22Rv1 (cell line): Measurements from ENCODE around the gene ELOVL3.

Source experiments
- H3K27ac ChIP-seq: fragments of 450-650 bp; 2 replicates; pipeline ENCODE4 v1.5.1; 2017
- CTCF ChIP-seq: fragments of 450-650 bp; IDR thresholded peaks from 2 replicates; pipeline ENCODE4 v1.5.1; 2017; ENCODE audit warnings: mild to moderate bottlenecking
- ZFX ChIP-seq: fragments of 450-650 bp; IDR thresholded peaks from 2 replicates; pipeline ENCODE4 v1.6.1; 2017; ENCODE audit warnings: antibody characterized with exemption, borderline replicate concordance

The ELOVL3 gene

DNA sequence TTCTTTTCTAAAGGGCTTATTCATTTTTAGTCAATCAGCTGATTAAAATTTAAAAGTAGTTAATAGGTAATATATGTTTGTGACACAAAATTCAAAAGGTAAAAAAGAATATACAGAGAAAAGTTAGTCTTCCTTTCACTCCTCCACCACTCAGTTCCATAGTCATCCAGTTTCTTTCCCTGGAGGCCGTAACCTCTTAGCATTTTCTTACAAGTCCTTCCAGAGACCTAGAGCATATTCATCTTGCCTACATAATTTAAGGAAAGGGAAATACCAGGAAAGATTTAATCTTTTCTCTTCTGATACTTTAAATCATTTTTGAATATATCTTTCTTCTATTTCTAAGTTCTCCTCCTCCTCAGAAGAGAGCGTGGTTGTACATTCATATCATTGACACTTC is 29.3 kb downstream of the ELOVL3 start:
- TF ChIP-seq CTCF (no peak), ZFX (no peak)
- H3K27ac ChIP-seq: no peak overlapping the region

- no peak overlapping the region for H3K27ac ChIP-seq
- no peak for TF ChIP-seq ZFX
- TF ChIP-seq CTCF: no peak
Observed at GRCh38 chr10:102261196-102261595, 35.1 kb downstream of the ELOVL3 start.

- TF ChIP-seq ZFX: no peak
Observed at GRCh38 chr10:102261842-102262241, 35.7 kb downstream of the ELOVL3 start.

DNA sequence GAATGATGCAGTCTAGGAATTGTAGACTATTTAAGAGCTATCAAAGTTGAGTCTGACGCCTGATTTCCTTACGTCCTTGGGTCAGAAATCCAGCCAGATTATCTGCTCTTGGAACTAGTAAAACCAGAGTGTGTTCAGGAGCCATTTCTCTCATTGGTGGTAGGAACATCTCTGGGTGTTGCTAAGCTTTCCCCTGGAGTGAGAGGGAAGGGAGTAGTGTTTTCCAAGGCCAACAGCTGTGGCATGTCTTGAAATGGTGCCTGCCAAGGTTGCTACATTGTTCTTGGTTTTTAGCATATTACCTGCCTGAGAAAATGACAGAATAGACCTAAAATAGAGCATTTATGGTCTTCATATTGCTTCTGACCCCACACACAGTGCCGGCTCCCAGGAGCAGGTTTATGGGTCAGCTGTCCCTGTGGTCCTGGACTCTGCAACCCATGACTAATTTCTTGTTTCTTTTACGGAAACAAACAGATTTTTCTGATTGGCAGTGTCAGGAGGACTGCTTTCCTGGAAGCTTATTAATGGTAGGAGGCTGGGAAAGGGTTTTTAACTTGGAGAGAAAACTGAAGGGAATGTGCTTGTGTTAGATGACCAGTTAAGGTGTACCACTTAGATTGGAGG is 36.8 kb downstream of the ELOVL3 start:
- H3K27ac ChIP-seq: no peak overlapping the region
- TF ChIP-seq ZFX: no peak

More at GRCh38 chr10:102261842-102262241, 35.7 kb downstream of the ELOVL3 start:
- no peak overlapping the region for H3K27ac ChIP-seq

DNA sequence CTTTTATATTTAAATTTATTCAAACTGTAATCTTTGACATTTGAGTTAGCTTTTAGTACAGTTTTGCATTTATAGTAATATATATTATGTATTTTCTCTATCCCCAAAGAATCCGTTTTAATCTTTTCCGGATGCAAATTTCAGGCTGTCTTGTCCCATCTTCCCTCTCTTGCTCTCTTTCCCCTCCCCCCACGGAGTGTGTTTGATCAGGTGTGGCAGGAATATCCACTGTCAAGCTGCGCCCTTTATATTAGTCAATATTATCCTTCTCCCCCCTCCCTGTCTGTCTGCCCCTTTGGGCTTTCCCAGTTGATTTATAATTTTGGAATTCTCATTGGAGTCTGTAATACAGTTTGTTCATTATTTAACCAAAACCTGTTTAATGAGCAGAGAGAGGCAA is 38.3 kb downstream of the ELOVL3 start:
- TF ChIP-seq ZFX (no peak), CTCF (no peak)
- H3K27ac ChIP-seq: no peak overlapping the region

- H3K27ac ChIP-seq: no peak overlapping the region
- no peak for TF ChIP-seq ZFX
- no peak for TF ChIP-seq CTCF
Observed at GRCh38 chr10:102266670-102267069, 40.6 kb downstream of the ELOVL3 start.

GRCh38 chr10:102267748-102268147 is 41.6 kb downstream of the ELOVL3 start:
- no peak overlapping the region for H3K27ac ChIP-seq
- TF ChIP-seq CTCF (no peak), ZFX (no peak)

DNA sequence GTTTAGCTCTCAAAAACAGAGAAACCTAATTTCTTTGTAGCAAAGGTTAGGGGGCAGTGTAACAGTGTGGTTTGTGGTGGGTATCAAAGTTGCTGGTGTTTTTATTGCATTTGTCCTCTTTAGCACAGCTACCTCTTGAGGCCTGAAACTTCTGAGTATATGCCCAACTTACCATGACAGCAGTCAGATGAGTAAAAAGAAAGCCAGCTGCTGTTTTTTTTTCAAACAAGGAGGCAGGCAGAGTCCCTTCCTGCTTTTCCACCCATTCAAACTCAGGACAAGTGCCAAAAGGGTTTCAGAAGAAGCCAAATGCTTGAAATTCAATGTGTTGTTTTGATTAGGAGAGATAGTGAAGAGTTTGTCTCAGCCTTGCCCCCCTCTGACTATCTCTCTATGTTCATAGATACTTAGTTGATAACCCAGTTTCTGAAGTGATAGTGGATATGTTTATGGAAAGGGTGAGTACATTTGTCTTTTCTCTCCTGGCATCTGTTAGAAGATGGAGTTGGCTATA is 42.3 kb downstream of the ELOVL3 start:
- 0 out of 2 replicates have a peak overlapping the region, but pooled peaks have one; percentile 6 for H3K27ac ChIP-seq

More for the DNA sequence above, 42.3 kb downstream of the ELOVL3 start:
- no peak for TF ChIP-seq CTCF
- TF ChIP-seq ZFX: no peak
